Right cardiac atrium (tissue), 5 donors: Measurements from ENCODE around the gene MAFF. TPM values are rescaled to one million over a fixed set of nuclear protein-coding genes. Genes with fewer than 3 reads are reported as not detected.

Experiments used
- ATAC-seq, 2 donors: fragments of 200-7000 bp; cut with Tn5 transposase; one replicate each; pipeline versions ENCODE4 v1.8.0 to v1.9.1; 2020; ENCODE audit warnings: moderate library complexity in 2 of 2, mild to moderate bottlenecking in 1 of 2
- DNase-seq, 3 donors: peaks; one replicate each; pipeline ENCODE4 v3.0.0-alpha.2; 2020
- H3K27ac ChIP-seq: one replicate; pipeline ENCODE4 v1.5.1; 2013; ENCODE audit warnings: mild to moderate bottlenecking, low read length, control low read depth, moderate library complexity
- H3K27me3 ChIP-seq: one replicate; pipeline ENCODE4 v1.6.1; 2013; ENCODE audit not compliant: control insufficient read depth, insufficient read depth
- H3K4me1 ChIP-seq: one replicate; pipeline ENCODE4 v1.6.1; 2013; ENCODE audit warnings: low read length; ENCODE audit not compliant: control insufficient read depth, insufficient read depth
- H3K4me3 ChIP-seq: one replicate; pipeline ENCODE4 v1.5.1; 2013; ENCODE audit warnings: low read length, control low read depth
- H3K9me3 ChIP-seq: one replicate; pipeline ENCODE4 v1.6.1; 2013; ENCODE audit warnings: low read length; ENCODE audit not compliant: control insufficient read depth
- WGBS: extraction: QIAGEN DNeasy Blood & Tissue Kit; methylation state at CpG from one replicate; pipeline ENCODE4 v1.1.7; 2013; 5-methylcytosine and 5-hydroxymethylcytosine counted together
- intact Hi-C, 4 donors: fragments of 100-400 bp; cut with DNase I; formaldehyde crosslinking; loops; one replicate each; pipeline versions ENCODE4 v1.11.0 to v1.14.0; 2022 to 2023
- polyA plus RNA-seq: library from polyadenylated mRNA; stranded (reverse); fragments of 200-250 nt; gene quantifications from one replicate; pipeline ENCODE4 v1.2.3, GENCODE V29; 2013
- total RNA-seq, 4 donors: library from RNA; stranded (reverse); fragmentation: NEBNext Ultra II Directional; extraction: Animal tissue kit (Norgen Biotek cat#: 25700); gene quantifications; one replicate each; pipeline ENCODE4 v1.2.1, GENCODE V29; 2021
- donor health status: healthy with polysubstance abuse.
- donor health status: DM: no; HTN: yes; CAD: no.
- donor health status: DM: no; HTN: no; CAD: no.
- donor health status: DM: no; HTN: yes; CAD: no; lungs with severe emphysema.
- donor health status: DM: yes; HTN: yes; CAD: no.

The MAFF gene
- total and polyA plus RNA-seq, 5 donors: 4.8 to 20.5 (median 7.2) TPM

DNA sequence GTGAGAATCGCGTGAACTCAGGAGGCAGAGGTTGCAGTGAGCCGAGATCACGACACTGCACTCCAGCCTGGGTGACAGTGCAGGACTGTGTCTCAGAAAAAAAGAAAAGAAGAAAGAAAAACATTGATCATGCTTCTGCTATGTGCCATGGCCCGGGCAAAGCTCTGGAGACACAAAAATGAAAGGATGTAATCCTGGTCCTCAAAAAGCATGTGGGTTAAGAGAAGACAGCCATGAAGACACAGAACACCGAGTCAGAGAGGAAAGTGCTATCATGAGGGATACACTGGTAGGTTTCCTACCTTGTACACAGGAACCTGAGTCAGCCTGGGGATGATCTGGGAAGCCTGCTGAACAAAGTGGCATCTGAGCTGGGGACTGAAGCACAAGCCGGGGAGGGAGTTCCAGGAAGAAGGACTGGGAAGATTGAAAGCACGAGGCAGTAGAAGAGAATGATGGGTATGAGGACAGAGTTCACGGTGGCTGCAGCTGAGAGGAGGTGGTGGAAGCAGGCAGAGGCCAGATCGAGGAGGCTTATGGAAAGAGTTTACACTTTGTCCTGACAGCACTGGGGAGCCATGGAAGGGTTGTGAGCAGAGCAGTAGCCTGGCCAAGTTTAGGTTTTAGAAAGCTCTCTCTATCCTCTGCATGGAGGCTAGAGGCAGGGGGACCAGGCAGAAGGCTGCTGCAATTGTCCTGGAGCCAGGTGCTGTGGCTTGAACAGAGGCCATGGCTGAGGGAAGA lies 9.9 kb upstream of the MAFF start:
- Histone ChIP-seq H3K4me3 (no peak overlapping the region), H3K27me3 (no peaks in the 10 kb centered on the region), H3K27ac (no peak overlapping the region), H3K9me3 (no peaks in the 10 kb centered on the region), H3K4me1 (peaks cover 6% of the 10 kb centered on the region)
- 78% methylated on average over 10 of the region's 10 CpGs for WGBS
- intact Hi-C loops: no loop called here
- ATAC-seq (no peak), DNase-seq (peak in 1 of 3 donors; percentile 12)

DNA sequence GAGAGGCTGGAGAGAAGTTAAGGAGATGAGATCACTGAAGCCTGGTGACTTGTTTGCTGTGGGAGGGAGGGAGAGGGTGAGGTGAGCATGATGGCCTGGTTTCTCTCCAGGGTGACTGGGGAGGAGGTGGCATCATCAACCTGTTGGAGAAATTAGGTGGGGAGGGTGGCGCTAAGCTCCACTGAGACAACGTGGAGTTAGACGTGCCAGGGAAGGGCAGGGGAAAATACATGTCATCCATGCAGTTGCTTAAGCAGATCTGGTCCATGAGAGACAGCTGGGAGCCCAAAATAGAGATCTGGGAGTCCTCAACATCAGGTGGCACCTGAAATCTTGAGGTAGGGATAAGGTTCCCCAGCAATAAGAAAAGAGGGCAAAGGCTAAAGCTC lies 9.3 kb upstream of the MAFF start:
- no peak overlapping the region for H3K4me3 ChIP-seq
- peak in 1 of 3 donors; percentile 11 for DNase-seq
- ATAC-seq: no peak
- intact Hi-C loops: no loop called here
- H3K27ac ChIP-seq: no peak overlapping the region
- peaks cover 6% of the 10 kb centered on the region for H3K4me1 ChIP-seq
- 91% methylated on average over 3 of the region's 3 CpGs for WGBS
- H3K27me3 ChIP-seq: no peaks in the 10 kb centered on the region
- no peaks in the 10 kb centered on the region for H3K9me3 ChIP-seq

DNA sequence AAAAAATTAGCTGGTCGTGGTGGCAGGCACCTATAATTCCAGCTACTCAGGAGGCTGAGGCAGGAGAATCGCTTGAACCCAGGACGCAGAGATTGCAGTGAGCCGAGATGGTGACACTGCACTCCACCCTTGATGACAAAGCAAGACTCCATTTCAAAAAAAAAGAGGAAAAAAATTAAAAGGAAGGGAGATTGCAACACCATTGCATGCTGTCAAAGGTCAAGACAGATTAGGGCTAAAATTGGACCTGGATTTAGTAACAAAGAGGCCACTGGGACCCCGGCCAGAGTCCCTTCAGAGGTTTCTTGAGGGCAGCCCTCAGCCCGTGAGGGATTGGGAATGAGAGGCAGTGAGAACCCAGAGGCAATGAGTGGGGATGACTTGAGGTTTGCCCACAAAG lies 8.2 kb upstream of the MAFF start:
- no peak overlapping the region for H3K4me3 ChIP-seq
- DNase-seq (peak; percentile 79 to 88 (median 88)), ATAC-seq (peak; percentile 67 to 84)
- no peak overlapping the region for H3K27ac ChIP-seq
- intact Hi-C loops: no loop called here
- H3K27me3 ChIP-seq: no peaks in the 10 kb centered on the region
- H3K9me3 ChIP-seq: no peaks in the 10 kb centered on the region
- WGBS: 46% methylated on average over 6 of the region's 6 CpGs
- peaks cover 6% of the 10 kb centered on the region for H3K4me1 ChIP-seq

DNA sequence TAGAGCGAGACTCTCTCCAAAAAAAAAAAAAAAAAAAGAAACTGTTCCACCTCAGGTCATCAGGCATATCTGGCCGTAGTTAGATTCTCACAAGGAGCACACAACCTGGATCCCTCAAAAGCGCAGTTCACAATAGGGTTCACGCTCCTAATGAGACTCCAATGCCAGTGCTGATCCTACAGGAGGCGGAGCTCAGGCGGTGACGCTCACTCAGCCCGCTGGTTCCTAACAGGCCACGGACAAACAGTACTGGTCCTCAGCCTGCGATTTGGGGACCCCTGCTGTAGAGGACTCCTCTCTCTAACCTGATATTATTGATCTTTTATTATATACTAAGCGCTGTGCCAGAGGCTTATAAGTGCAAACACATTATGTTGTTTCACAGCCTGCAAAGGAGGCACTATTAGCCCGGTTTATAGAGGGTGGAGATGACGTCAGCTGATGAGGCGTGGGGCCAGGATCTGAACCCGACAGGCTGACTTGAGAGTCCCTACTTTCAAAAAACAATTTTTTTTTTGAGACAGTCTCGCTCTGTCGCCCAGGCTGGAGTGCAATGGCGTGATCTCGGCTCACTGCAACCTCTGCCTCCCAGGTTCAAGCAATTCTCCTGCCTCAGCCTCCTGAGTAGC lies 4.9 kb upstream of the MAFF start:
- DNase-seq (peak; percentile 73 to 88 (median 78)), ATAC-seq (no peak)
- intact Hi-C loops: no loop called here
- Histone ChIP-seq H3K27ac (no peak overlapping the region), H3K27me3 (no peaks in the 10 kb centered on the region), H3K4me1 (peaks cover 6% of the 10 kb centered on the region), H3K9me3 (no peaks in the 10 kb centered on the region), H3K4me3 (no peak overlapping the region)
- 65% methylated on average over 19 of the region's 19 CpGs for WGBS

DNA sequence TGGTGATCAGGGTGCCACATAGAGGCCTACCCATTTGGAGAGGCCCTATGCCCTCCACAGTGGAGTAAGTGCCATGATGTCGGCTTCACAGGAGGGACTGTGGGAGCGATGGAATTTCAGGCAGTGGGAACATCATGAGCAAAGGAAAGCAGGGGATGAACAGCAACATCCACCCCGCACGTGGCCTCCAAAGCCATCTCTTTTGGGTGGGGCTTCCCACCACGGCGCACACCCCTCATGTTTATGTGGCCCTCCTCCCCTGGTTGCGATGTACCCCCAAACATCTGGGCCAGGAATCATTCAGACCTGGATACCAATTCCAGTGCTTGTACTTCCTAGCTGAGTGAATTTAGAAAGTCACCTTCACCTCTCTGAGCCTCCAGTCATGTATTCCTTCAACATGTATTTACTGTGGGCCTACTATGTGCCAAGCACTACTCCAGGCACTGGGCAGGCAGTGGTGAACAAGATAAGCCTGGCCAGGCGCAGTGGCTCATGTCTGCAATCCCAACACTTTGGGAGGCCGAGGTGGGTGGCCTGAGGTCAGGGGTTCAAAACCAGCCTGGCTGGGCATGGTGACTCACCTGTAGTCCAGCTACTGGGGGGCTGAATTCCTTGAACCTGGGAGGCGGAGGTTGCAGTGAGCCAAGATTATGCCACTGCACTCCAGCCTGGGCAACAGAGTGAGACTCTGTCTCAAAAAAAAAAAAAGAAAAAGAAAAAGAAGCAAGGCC lies 1.8 kb upstream of the MAFF start:
- H3K4me1 ChIP-seq: peaks cover 10% of the 10 kb centered on the region
- no peak for ATAC-seq
- intact Hi-C loops: loop anchor here in 1 of 4 donors (10.0 kb wide), 1 partner anchor 85 kb away; the partner anchor contains the start of gene BAIAP2L2
- 92% methylated on average over 10 of the region's 10 CpGs for WGBS
- H3K4me3 ChIP-seq: no peak overlapping the region
- no peaks in the 10 kb centered on the region for H3K27me3 ChIP-seq
- H3K27ac ChIP-seq: no peak overlapping the region
- no peaks in the 10 kb centered on the region for H3K9me3 ChIP-seq
- peak in 1 of 3 donors; percentile 32 for DNase-seq

DNA sequence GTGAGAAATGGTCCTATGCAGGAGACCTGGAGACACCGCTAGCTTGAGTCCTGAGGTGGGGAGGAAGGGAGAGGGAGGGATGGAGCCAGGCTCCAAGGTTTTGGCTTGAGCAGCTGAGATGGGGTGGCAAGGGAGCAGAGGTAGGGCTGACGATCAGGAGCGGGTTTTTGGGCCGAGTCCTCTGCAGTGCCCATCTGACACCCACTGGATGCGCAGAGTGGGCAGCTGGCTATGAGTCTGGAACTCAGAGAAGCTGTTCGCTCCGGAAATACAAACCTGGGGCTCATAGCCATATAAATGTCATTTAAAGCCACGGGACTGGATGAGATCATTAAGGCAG lies 453 bp upstream of the MAFF start:
- ATAC-seq (peak in 1 of 2 donors; percentile 1), DNase-seq (peak in 1 of 3 donors; percentile 75)
- intact Hi-C loops: loop anchor here in 1 of 4 donors (10.0 kb wide), 1 partner anchor 87 kb away; the partner anchor contains the start of gene BAIAP2L2
- Histone ChIP-seq H3K27me3 (no peaks in the 10 kb centered on the region), H3K9me3 (no peaks in the 10 kb centered on the region), H3K4me1 (peaks cover 15% of the 10 kb centered on the region), H3K4me3 (peak overlapping the region; percentile 34), H3K27ac (peak overlapping the region; percentile 69)
- WGBS: 19% methylated on average over 8 of the region's 8 CpGs

DNA sequence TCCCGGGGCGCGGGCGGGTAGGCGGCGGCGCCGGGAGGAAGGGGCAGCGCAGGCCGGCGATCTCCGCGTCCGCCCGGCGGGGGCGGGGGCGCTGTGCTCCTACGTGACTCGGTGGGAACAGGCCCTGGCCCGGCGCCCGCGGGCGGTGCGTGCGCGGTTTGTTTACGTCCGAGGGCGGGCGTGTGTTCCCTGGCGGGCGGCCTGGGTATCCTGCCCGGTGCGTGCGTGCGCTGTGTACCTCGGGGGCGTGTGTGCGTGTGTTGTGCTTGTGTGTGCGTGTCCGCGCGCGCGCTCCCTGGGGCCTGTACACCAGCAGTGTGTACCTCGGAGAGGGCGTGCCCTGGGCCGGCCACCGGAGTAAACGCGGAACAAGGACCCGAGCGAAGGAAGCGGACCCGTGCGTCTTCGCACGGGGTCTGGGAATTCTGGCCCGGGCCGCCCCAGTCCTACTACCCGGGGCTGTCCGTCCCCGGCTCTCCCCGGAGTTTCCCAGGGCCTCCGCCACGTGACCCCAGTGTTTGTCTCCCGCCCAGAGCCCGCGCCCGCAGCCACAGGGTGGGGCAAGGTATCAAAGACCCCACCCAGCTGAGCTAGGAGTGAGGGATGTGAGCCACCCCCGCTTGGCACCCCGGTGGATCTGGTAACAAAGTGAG lies 769 bp downstream of the MAFF start:
- DNase-seq (peak; percentile 92 to 97 (median 95)), ATAC-seq (peak; percentile 64 to 65)
- Histone ChIP-seq H3K27me3 (no peaks in the 10 kb centered on the region), H3K4me1 (peaks cover 15% of the 10 kb centered on the region), H3K9me3 (no peaks in the 10 kb centered on the region), H3K4me3 (peak overlapping the region; percentile 68), H3K27ac (peak overlapping the region; percentile 99)
- intact Hi-C loops: loop anchor here in 1 of 4 donors (10.0 kb wide), 1 partner anchor 88 kb away; the partner anchor contains the start of gene BAIAP2L2
- under 1% methylated on average over 73 of the region's 74 CpGs for whole genome bisulfite sequencing

DNA sequence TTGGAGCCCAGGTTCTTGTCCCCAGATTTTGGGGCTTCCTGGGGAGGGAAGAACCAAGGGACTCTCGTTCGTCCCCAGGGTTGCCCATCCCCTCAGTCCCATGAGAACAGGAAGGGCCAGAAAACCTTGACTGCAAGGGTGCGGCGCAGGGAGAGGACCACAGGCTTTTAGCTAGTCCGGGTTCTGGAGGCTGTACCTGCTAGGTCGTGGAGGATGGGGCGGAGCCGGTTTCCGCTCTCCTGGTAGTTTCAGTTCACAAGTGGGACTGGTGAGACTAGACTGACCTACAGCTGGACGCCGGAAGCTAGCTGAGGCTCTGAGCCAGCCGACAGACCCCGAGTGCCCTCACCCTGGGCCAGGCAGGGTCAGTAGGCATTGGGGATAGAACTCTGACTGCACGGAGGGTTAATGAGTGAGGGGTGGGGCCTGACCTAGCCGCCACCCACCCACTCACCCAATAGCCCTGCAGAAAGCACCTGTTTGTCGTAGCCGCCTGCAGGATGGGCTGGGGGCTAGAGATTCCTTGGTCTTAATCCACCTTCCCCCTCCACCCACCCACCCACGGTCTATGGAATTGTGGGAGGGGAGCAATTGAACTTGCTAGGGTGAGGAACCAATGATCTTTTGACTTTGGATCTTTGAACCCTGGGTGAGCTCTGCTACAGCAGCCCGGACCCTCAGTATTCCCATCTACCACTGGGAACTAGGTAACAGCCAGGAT lies 1.5 kb downstream of the MAFF start:
- peak overlapping the region; percentile 99 for H3K27ac ChIP-seq
- peak overlapping the region; percentile 68 for H3K4me3 ChIP-seq
- DNase-seq (peak; percentile 47 to 72 (median 71)), ATAC-seq (peak in 1 of 2 donors; percentile 3)
- 19% methylated on average over 19 of the region's 19 CpGs for WGBS
- H3K9me3 ChIP-seq: no peaks in the 10 kb centered on the region
- H3K27me3 ChIP-seq: no peaks in the 10 kb centered on the region
- intact Hi-C loops: loop anchor here in 1 of 4 donors (10.0 kb wide), 1 partner anchor 88 kb away; the partner anchor contains the start of gene BAIAP2L2
- H3K4me1 ChIP-seq: peaks cover 15% of the 10 kb centered on the region

DNA sequence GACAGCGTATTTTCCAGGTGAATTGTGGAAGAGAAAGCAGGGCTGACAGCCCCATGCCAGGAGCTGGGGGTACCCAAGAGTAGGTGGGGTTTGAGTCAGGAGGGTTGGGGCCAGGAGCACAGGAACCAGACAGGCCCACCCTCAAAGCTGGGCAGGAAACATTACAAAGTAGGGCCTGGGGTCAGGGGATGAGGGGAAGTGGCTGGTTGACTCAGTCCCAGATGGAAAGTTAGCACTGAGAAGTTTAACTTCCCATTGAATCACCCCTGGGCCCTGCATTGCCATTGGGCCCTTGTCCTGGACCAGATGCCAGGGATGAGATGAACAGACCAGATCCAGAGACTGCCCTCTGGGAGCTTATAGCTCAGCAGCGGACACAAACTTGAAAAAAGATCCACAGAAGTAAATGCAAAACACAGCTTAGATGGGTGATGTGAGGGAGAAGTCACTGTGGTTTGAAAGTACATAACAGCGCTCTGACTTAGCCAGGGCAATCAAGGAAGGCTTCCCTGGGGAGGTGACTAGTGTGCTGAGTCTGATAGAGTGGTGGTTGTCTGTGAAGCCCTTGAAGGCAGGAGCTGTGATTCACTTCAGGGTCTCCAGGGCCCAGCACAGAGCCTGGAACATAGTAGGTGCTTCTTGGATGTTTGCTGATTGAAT lies 2.2 kb downstream of the MAFF start:
- Histone ChIP-seq H3K4me1 (peaks cover 15% of the 10 kb centered on the region), H3K27me3 (no peaks in the 10 kb centered on the region), H3K4me3 (no peak overlapping the region), H3K9me3 (no peaks in the 10 kb centered on the region), H3K27ac (peak overlapping the region; percentile 49)
- intact Hi-C loops: loop anchor here in 1 of 4 donors (10.0 kb wide), 1 partner anchor 89 kb away; the partner anchor contains the start of gene BAIAP2L2
- DNase-seq: peak in 1 of 3 donors; percentile 25
- no peak for ATAC-seq
- 95% methylated on average over 3 of the region's 3 CpGs for WGBS
